SIG-M5 treated with dmso at 0.1 percent for 504 hours (cell line): ENCODE data around the gene RNF157.
"Not testable (repeated sequence)": the region's sequence is repeated elsewhere in the genome, so short reads cannot be mapped to it uniquely, and the experiment has no call there.

Experiments used
- DNase-seq: peaks from one replicate; lab custom pipeline; 2025; ENCODE audit not compliant: unreplicated experiment; lab: John Stamatoyannopoulos, UW

RNF157 gene

GRCh38 chr17:76270770-76271668 lies 30.7 kb upstream of the RNF157 start:
- no peak for DNase-seq

- no peak for DNase-seq
Observed at GRCh38 chr17:76270127-76270592, 29.9 kb upstream of the RNF157 start.

- DNase-seq, result no peak
Observed at GRCh38 chr17:76268991-76269981, 29.0 kb upstream of the RNF157 start.

GRCh38 chr17:76268015-76268749 lies 27.9 kb upstream of the RNF157 start:
- peak; percentile 92 for DNase-seq

GRCh38 chr17:76267581-76268001 lies 27.3 kb upstream of the RNF157 start:
- not testable (repeated sequence) for DNase-seq

- DNase-seq, result no peak
Observed at GRCh38 chr17:76267051-76267576, 26.8 kb upstream of the RNF157 start.

- no peak for DNase-seq
Observed at GRCh38 chr17:76266244-76266938, 26.1 kb upstream of the RNF157 start.

- peak; percentile 42 for DNase-seq
Observed at GRCh38 chr17:76265624-76266243, 25.4 kb upstream of the RNF157 start.

- DNase-seq, result peak; percentile 99
Observed at GRCh38 chr17:76264755-76265623, 24.7 kb upstream of the RNF157 start, which contains the start of gene UBALD2. TSS of gene UBALD2 (plus strand) at chr17:76265348. CDS start at chr17:76265506, 158 bp downstream.

- no peak for DNase-seq
Observed at GRCh38 chr17:76264425-76264754, 24.1 kb upstream of the RNF157 start.

GRCh38 chr17:76263896-76264295 lies 23.6 kb upstream of the RNF157 start:
- no peak for DNase-seq

- peak; percentile 78 for DNase-seq
Observed at GRCh38 chr17:76262732-76263344, 22.5 kb upstream of the RNF157 start.

- no peak for DNase-seq
Observed at GRCh38 chr17:76261421-76262215, 21.3 kb upstream of the RNF157 start.

- no peak for DNase-seq
Observed at GRCh38 chr17:76260669-76261068, 20.4 kb upstream of the RNF157 start.

- DNase-seq, result no peak
Observed at GRCh38 chr17:76260220-76260619, 19.9 kb upstream of the RNF157 start.

- DNase-seq, result not testable (repeated sequence)
Observed at GRCh38 chr17:76256430-76257050, 16.2 kb upstream of the RNF157 start.
